Thoracic aorta (tissue), 2 donors: ENCODE data around the gene JAKMIP2. TPM values are rescaled to one million over a fixed set of nuclear protein-coding genes. Genes with fewer than 3 reads are reported as not detected.

Source experiments
- ATAC-seq: fragments of 150-250 bp; one replicate; pipeline ENCODE4 v1.8.0; 2017; ENCODE audit warnings: low read depth; ENCODE audit not compliant: insufficient number of reproducible peaks, low FRiP score
- DNase-seq: peaks from one replicate; pipeline ENCODE4 v3.0.0-alpha.2; 2020; ENCODE audit warnings: low spot score
- H3K27ac ChIP-seq, 2 donors: fragments of 200-600 bp; sonication (generic); 1 replicate in 1 of 2; 2 replicates in 1 of 2; pipeline ENCODE4 v1.5.1; 2016; ENCODE audit warnings: mild to moderate bottlenecking in 2 of 2, moderate library complexity in 2 of 2
- H3K27me3 ChIP-seq: fragments of 200-600 bp; sonication (generic); replicated peaks from 2 replicates; pipeline ENCODE4 v1.6.0; 2016; ENCODE audit warnings: mild to moderate bottlenecking; ENCODE audit not compliant: insufficient read depth
- H3K36me3 ChIP-seq: fragments of 200-600 bp; sonication (generic); one replicate; pipeline ENCODE4 v1.5.1; 2016
- H3K4me1 ChIP-seq, 2 donors: fragments of 200-600 bp; sonication (generic); 1 replicate in 1 of 2; 2 replicates in 1 of 2; pipeline versions ENCODE4 v1.5.1 to v1.6.0; 2016; ENCODE audit warnings: low read depth in 2 of 2, mild to moderate bottlenecking in 1 of 2; ENCODE audit not compliant: control insufficient read depth in 1 of 2
- H3K4me3 ChIP-seq: fragments of 200-600 bp; sonication (generic); 2 replicates; pipeline ENCODE4 v1.5.1; 2016; ENCODE audit warnings: mild to moderate bottlenecking
- H3K9me3 ChIP-seq: fragments of 200-600 bp; sonication (generic); 2 replicates; pipeline ENCODE4 v1.5.1; 2016
- total RNA-seq, 2 donors: library from RNA; depleted of rRNA; stranded (reverse); fragments of >200 nt; gene quantifications; one replicate each; pipeline versions ENCODE4 v1.1.0 to v1.2.3, GENCODE V29; 2016
- TF ChIP-seq, protein P1 (sequence below): fragments of 200-600 bp; sonication (generic); IDR thresholded peaks from one replicate; pipeline ENCODE4 v1.5.1; 2019; ENCODE audit warnings: antibody characterized with exemption

Gene JAKMIP2
- total RNA-seq, 2 donors from 2014 or later = 0.49 to 1.6 TPM

GRCh38 chr5:147748590-147748989, 33.9 kb downstream of the JAKMIP2 start:
- TF ChIP-seq, protein P1, sequence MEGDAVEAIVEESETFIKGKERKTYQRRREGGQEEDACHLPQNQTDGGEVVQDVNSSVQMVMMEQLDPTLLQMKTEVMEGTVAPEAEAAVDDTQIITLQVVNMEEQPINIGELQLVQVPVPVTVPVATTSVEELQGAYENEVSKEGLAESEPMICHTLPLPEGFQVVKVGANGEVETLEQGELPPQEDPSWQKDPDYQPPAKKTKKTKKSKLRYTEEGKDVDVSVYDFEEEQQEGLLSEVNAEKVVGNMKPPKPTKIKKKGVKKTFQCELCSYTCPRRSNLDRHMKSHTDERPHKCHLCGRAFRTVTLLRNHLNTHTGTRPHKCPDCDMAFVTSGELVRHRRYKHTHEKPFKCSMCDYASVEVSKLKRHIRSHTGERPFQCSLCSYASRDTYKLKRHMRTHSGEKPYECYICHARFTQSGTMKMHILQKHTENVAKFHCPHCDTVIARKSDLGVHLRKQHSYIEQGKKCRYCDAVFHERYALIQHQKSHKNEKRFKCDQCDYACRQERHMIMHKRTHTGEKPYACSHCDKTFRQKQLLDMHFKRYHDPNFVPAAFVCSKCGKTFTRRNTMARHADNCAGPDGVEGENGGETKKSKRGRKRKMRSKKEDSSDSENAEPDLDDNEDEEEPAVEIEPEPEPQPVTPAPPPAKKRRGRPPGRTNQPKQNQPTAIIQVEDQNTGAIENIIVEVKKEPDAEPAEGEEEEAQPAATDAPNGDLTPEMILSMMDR = no peak
- ATAC-seq (no peak), DNase-seq (no peak)
- Histone ChIP-seq H3K4me1 (peaks cover 0 to 8% of the 10 kb centered on the region in 2 donors), H3K27me3 (no peaks in the 10 kb centered on the region), H3K36me3 (no peaks in the 10 kb centered on the region), H3K4me3 (no peak overlapping the region), H3K27ac (no peak overlapping the region), H3K9me3 (no peaks in the 10 kb centered on the region)

DNA sequence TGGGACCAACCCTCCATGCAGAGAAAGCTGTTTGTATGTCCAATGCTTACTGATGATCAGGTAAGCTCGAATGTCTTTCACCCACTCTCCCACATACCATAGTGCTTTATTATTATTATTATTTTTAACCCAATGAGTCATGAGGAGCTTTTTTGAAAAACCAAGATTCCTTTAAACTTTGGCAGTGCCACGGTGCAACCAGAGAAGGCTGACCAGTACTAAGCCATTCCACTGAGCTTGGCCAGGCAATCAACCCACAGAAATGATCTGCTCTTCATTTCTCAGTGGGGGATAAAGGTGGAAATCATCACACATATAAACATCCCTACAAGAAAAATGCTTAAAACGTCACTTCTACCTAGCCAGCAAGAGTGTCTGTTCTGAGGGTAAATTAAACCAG, 35.5 kb downstream of the JAKMIP2 start:
- DNase-seq (no peak), ATAC-seq (no peak)
- Histone ChIP-seq H3K36me3 (no peaks in the 10 kb centered on the region), H3K4me1 (peaks cover 0 to 8% of the 10 kb centered on the region in 2 donors), H3K4me3 (no peak overlapping the region), H3K27ac (no peak overlapping the region), H3K27me3 (no peaks in the 10 kb centered on the region), H3K9me3 (no peaks in the 10 kb centered on the region)
- TF ChIP-seq, protein P1 = no peak

DNA sequence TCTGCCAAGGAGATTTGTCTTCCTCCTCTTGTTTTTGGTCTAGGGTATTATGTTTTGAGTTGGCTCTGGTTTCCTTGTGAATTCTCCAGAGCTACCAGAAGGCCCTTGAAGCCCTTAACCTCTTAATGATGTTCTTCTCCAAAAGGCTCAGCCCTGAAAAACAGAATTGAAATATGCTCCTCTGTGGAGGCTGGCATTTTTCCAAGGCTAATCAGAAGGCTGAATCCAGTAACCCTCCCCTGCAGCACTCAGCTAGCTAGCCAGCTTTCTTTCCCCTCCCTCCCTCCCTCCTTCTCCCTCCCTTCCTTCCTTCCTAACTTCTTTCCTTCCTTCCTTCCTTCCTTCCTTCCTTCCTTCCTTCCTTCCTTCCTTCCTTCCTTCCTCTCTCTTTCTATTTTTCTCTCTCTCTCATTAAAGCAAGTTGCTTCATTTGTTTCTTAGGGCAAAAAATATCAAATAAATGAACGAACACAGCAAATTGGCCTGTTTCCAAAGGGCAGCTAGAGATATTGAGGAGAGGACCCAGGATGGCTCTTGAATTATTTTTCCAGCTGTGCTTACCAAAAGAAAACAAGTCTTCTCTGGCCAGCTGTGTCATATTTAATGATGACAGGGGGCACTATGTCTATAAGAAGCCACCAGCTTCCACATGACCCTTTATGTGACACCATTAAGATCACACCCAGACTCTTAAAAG, 38.7 kb downstream of the JAKMIP2 start:
- no peak overlapping the region for H3K4me3 ChIP-seq
- no peaks in the 10 kb centered on the region for H3K9me3 ChIP-seq
- DNase-seq = no peak
- no peak overlapping the region for H3K27ac ChIP-seq
- TF ChIP-seq, protein P1 = no peak
- H3K4me1 ChIP-seq = no peaks in the 10 kb centered on the region
- ATAC-seq = no peak
- H3K27me3 ChIP-seq = no peaks in the 10 kb centered on the region
- no peaks in the 10 kb centered on the region for H3K36me3 ChIP-seq

- H3K9me3 ChIP-seq = no peaks in the 10 kb centered on the region
- no peak overlapping the region for H3K27ac ChIP-seq
- H3K27me3 ChIP-seq = no peaks in the 10 kb centered on the region
- no peak for DNase-seq
- TF ChIP-seq, protein P1 = no peak
- no peak overlapping the region for H3K4me3 ChIP-seq
- H3K36me3 ChIP-seq = no peaks in the 10 kb centered on the region
- no peaks in the 10 kb centered on the region for H3K4me1 ChIP-seq
- no peak for ATAC-seq
Measured at GRCh38 chr5:147743012-147743411, 39.5 kb downstream of the JAKMIP2 start.

DNA sequence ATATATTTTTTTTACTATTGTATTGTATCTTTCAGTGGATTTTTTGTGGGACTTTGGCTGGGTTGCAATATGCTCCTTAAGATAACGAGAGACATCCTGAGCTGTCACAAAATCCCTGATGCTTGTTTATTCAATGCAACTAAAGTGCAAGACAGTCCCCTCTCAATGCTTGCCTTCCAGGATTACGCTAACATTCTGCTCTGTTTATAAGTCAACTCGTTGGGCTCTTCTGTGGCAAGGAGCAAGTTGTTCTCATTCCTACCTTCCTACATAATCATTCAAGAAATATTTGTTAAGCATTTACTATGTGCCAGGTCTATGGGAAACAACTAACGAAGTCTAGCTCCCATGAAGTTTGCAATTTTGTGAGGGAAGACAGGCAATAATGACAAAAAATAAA, 40.4 kb downstream of the JAKMIP2 start:
- no peaks in the 10 kb centered on the region for H3K4me1 ChIP-seq
- no peak for ATAC-seq

More for the DNA sequence above, 40.4 kb downstream of the JAKMIP2 start:
- TF ChIP-seq, protein P1 = no peak
- Histone ChIP-seq H3K27me3 (no peaks in the 10 kb centered on the region), H3K27ac (no peak overlapping the region), H3K4me3 (no peak overlapping the region), H3K36me3 (no peaks in the 10 kb centered on the region), H3K9me3 (no peaks in the 10 kb centered on the region)
- no peak for DNase-seq
